Fibroblast of skin of right biceps (primary cell): ENCODE data around the gene SURF2.
"Not testable (repeated sequence)": the region's sequence is repeated elsewhere in the genome, so short reads cannot be mapped to it uniquely, and the experiment has no call there.

Experiments
- DNase-seq: peaks from one replicate; pipeline ENCODE4 v3.0.0-alpha.2; 2013

The SURF2 gene

DNA sequence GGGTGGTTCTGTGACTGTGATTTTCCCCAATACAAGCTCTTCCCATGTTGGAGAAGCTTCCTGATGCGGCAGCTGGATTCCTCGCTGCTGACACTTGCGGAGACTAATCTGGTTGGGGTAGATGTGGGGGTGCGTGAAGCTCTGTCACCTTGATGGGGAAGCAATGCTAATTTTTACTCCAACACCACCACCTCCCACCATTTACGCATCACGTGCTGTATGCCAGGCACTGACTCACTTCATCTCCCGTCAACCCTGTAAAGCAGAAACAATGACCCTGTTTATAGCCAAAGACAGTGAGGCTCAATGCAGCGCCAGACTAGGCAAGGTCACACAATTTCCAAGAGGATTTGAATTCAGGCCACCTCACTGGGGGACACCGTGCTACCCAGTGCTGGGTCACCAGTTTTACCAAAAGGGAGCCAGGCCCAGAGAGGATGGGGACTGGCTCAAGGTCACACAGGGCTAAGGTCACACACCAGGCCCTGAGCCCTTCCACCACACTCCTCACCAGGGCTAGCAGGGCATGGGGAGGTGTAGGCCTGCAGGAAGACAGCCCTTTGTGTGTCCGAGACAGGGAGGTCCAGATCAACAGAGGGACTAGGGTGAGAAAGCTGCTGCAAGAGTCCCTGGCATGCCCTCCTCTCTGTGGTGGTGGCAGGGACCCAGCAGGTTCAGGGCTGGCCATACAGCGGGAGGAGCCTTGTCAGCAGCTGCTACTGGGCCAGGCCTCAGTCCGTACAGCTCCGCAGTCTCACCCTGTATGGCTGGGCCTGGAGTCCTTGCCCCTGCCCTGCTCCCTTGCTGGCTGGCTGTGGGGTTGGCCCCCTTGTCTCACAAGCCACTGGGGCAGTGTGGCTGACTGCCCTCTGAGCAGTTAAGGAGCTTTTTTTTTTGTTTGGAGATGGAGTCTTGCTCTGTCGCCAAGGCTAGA, 23.1 kb downstream of the SURF2 start:
- no peak for DNase-seq

DNA sequence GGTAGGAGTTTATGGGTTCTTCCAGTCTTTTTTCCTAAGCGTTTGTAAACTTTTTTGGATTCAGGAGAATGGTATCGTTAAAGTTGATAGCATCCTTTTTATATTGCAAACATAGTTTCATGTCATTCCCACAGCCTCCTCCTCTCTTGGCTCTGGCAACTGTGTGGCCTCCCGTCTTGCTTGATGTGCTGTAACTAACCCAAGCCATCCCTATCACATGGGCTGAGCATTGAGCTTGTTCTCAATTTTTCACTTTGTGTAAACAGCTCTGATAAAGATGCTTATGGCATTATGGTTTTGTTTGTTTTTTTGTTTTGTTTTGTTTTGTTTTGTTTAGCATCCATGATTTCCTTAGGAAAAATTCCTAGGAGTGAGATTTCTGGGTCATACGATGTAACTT, 24.4 kb downstream of the SURF2 start:
- DNase-seq: no peak

DNA sequence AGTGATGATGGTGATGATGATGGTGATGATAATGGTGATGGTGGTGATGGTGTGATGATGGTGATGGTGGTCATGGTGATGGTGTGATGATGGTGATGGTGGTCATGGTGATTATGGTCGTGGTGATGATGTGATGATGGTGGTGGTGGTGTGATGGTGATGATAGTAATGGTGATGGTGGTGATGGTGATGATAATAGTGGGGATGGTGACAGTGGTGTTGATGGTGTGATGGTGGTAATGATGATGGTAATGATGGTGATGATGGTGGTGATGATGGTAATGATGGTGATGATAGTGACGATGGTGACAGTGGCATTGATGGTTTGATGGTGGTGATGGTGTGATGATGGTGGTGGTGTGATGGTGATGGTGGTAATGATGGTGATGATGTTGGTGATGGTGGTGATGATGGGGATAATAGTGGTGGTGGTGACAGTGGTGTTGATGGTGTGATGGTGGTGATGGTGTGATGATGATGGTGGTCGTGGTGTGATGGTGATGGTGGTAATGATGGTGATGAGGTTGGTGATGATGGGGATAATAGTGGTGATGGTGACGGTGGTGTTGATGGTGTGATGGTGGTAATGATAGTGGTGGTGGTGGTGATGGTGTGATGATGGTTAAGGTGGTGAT, 26.3 kb downstream of the SURF2 start:
- DNase-seq: no peak

DNA sequence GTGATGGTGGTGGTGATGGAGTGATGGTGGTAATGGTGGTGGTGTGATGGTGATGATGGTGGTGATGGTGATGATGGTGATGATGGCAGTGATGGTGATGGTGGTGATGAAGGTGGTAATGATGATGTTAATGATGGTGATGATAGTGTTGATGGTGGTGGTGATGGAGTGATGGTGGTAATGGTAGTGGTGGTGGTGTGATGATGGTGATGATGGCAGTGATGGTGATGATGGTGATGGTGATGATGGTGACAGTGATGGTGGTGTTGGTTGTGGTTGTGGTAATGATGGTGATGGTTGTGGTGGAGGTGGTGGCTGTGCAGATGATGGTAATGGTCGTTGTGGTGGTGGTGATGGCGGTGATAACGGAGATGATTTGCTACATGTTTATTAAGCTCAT, 27.1 kb downstream of the SURF2 start:
- no peak for DNase-seq

DNA sequence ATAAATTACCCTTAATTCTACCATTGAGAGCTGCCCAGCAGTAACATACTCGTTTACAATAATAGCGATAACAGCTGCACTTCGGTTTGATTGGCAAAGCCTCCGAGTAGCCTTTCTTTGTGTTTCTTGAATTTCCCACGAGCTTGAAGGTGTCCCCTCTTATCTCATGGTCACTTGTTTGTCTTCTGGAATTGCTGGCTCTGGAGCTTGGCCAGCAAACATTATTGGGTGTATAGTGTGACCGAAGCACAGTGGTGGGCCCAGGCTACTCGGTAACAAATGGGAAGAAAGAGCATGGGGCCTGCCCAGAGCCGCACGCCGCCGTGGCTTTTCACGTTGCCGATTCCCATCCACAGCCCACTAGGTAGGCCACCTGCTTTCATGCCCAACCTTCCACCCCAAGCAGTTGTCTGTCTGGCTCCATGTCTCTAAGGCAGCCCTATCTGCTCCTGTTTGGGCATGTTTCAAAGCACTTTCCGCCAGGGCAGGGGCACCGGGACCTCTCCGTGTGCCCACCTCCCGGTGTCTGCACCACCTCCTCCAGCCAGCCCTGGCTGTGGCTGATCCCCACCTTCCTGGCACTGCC, 28.5 kb downstream of the SURF2 start:
- no peak for DNase-seq

DNA sequence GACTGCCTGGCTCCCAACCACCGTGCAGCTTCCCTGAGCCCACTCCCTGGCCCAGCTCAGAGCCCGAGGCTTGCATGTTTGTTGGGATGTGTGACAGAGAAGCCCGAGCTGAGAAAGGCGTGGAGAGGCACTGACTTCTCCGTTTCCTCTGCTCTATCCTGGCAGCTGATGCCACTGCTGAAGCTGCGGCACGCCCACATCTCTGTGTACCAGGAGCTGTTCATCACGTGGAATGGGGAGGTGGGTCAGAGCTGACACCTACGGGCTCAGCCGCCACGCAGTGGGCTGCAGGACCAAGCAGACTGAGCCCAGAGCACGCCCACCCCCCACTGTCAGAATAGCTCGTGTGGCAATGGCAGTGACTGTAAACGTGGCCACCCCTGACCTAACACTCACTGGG, 29.1 kb downstream of the SURF2 start:
- DNase-seq: no peak

DNA sequence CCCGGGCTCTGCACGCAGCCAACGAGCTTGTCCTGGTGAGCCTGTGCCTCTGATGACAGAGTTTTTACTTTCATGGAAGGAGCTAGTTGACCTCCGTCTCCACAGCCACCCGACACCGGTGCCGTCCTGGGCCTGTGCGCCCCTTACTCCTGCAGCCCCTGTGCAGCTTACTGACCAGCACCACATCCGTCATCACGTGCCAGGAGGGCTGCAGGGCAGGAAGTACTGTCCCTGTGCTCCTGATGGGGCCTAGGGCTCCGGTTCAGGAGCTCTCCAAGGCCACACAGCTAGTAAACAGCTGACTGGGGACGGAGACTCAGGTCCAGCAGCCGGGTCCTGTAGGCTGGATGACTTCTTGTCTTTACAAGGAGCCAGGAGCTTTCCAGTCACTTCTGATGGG, 30.0 kb downstream of the SURF2 start:
- DNase-seq: no peak

DNA sequence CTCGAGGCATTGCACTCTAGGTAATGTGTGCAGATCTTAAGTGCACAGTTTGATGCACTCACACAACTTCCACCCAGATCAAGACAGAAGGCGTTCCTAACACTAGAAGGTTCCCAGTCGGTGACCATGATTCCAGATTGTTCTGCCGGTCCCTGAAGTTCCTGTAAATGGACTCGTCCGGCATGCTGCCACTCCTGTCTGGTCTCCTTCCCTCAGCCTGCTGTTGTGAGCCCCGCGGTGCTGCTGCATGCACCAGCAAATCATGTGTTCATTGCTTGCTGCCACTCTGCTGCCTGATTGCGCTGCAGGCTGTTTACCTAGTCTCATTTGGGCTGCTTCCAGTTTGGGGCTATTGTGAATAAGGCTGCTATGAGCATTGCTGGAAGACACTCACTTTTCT, 31.3 kb downstream of the SURF2 start:
- no peak for DNase-seq

DNA sequence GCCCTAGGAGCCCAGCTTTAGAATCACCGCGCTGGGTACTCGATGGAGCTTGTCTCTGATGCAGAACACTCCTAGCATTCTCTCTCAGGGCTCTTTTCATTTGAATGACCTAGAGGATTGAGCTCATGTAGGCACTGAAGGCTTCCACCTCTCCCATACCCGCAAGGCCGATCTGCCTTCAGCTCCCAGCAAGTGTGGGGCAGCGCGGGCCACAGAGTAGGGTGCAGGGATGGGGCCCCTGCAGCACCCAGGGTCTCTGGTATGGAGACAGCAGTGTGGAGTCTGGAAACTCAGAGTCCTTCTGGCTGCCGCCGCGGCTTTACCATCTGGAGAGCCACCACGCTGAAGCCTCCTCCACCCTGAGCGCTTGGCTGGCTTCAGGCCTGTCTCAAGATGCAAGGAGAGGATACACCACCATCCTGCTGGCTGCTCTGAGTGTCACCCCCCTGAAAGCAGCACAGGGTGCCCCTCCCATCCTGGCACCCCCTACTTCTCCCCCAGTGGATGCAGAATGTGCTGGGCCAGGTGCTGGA, 32.7 kb downstream of the SURF2 start:
- no peak for DNase-seq

DNA sequence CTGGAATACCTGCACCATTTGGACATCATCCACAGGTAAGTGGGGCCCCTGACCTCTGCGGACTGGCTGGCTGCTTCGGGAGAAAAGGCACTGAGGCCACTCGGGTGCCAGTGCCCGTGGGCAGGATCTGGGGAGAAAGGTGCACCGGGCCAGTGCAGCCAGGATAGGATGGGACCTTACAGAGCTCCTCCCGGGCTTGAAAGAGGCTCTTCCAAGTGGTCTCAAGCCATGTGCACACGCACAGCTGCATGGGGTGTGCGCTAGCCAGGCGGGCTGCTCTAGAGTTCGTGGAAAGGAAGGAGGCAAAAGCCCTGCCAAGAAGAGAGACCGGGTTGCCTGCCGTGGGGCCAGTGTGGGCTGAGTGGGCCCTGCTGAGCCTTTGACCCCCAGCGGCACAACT, 33.2 kb downstream of the SURF2 start:
- no peak for DNase-seq

DNA sequence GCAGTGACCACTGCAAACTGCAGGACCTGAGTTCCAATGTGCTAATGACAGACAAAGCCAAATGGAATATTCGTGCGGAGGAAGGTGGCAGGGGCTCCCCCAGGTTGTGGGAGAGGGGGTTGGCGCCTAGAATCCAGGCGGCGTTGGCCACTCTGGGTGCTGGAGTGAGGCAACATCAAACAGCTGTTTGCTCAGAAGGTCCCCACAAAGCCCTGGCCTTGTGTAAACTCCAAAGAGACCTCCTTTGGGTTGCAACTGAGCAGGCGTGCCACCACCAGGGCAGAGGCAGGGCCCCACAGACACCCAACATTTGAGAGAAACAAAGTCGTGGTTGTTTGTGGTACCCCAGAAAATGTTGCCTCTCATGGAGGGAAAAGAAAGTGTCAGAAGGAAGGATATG, 34.4 kb downstream of the SURF2 start:
- no peak for DNase-seq

DNA sequence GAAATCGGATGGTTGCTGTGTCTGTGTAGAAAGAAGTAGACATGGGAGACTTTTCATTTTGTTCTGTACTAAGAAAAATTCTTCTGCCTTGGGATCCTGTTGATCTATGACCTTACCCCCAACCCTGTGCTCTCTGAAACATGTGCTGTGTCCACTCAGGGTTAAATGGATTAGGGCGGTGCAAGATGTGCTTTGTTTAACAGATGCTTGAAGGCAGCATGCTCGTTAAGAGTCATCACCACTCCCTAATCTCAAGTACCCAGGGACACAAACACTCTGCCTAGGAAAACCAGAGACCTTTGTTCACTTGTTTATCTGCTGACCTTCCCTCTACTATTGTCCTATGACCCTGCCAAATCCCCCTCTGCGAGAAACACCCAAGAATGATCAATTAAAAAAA, 35.1 kb downstream of the SURF2 start:
- not testable (repeated sequence) for DNase-seq

DNA sequence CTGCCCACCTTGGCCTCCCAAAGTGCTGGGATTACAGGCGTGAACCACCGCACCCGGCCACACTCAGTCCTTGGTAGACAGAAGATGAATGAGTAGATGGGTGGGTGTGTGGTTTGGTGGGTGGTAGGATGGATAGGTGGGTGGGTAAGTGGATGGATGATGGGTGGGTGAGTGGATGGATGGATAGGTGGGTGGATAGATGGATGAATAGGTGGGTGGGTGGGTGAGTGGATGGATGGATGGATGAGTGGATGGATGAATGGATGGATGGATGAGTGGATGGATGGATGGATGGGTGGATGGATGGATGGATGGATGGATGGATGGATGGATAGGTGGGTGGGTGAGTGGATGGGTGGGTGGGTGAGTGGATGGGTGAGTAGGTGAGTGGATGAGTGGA, 36.0 kb downstream of the SURF2 start:
- DNase-seq: not testable (repeated sequence)

DNA sequence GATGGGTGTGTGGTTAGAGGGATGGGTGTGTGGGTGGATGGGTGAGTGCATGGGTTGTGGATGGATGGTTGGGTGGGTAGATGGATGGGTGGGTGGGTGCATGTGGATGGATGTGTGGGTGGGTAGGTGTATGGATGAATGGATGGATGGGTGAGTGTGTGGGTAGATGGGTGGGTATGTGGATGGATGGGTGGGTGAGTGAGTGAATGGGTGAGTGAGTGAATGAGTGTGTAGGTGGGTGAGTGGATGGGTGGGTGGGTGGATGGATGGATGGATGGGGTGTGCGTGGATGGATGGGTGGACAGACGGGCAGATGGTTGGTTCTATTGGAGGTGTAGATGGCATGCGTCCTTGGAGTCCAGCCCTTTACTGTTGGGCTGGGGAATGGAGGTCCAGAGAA, 37.0 kb downstream of the SURF2 start:
- no peak for DNase-seq

DNA sequence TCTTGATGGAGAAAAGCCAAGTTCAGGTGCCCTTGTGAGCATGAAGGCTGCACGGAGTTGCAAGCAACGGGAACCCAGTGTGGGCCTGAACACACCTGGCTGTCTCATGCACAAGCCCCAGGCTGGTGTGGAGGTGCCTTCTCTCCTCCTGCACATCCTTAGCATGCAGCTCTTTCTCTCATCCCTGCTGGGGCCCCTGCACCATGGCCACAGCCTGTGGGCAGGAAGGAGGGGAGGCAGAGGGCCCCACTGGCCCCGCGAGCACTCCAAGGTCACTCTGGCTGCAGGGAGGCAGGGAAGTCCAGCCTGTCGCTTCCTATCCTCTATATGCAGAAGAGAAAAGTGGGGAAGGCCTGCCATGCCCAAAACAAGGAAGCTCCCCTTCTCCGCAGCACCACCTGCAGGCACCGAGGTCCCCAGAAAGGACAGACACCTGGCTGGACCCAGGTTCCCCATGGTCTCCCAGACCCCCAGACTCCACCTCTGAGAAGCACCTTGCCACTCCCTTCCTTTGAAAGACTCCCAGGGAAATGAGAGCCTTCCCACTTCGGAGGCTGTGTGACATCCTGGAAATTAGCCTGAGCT, 38.4 kb downstream of the SURF2 start:
- DNase-seq: no peak

DNA sequence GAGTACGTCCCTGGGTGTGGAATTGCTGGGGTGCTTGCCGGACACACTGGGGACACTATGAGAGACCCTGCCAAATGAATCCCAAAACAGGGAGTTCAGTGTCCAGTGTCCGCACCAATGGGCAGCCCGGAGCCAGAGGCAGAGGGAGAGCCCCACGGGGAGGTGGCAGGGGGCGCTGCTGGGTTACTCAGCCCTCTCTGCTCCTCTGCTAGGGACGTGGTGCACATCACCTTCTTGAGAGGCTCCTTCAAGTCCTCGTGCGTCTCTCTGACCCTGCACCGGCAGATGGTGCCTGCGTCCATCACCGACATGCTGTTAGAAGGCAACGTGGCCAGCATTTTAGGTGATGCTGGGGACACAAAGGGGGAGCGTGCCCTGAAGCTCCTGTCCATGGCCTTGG, 40.6 kb downstream of the SURF2 start:
- no peak for DNase-seq

DNA sequence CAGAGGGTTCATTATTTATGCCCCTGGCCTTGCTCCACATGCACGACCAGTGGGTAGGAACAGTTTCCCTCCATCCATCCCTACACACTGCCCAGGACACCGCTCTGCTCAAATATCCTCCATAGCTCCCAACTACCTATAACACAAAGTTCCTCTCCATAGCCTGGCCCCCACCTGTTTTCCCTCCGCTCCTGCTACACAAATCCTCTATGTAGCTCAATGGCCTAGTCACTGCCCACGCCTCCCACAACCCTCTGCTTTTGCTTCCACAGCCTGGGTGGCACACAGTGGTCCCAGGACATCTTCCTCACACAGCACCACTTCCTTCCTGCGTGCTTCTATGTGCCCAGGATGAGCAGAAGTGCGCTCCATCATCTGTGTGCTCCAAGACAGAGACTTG, 41.0 kb downstream of the SURF2 start:
- no peak for DNase-seq

DNA sequence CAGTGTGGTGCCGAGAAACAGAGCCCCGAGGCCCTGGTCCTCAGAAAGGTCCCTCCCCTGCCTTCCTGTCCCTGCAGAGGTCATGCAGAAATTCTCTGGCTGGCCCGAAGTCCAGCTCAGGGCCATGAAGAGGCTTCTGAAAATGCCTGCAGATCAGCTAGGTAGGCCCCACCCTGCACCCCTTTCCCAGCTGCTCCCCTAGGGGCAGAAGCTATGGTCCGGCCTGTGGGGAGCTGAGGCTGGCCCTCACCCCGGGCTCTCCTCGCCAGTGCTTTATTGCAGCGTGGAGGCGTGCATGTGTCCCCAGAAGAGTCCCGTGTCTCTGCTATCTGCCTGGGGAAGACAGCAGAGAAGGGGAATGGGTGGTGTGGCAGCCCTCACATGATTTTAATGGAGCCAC, 41.5 kb downstream of the SURF2 start:
- no peak for DNase-seq

DNA sequence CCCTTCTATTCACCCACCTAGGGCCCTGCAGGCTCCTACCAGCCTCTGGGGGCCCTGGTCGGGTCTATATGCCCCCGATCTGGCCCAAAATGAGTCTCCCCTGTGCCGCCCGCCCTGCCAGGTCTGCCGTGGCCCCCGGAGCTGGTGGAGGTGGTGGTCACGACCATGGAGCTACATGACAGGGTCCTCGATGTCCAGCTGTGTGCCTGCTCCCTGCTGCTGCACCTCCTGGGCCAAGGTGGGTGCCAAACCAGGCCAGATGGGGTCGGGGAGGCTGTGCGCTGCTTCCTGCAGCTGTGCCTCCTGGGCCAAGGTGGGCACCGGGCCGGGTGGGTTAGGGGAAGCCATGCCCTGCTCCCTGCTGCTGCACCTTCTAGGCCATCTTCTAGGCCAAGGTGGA, 43.9 kb downstream of the SURF2 start:
- DNase-seq: no peak

DNA sequence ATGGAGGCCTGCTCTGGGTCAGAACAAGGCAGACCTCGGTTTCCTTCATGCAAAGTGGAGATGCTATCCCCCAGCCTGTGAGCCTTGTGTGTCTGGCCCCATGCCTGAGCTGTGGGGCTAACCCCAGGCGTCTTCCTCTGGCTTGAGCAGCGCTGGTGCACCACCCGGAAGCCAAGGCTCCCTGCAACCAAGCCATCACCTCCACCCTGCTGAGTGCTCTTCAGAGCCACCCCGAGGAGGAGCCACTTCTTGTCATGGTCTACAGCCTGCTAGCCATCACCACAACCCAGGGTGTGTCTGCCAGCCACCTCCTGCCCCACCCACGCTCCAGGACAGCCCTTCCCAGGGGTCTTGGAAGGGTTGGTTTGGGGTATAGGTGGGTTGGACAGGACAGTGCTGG, 45.2 kb downstream of the SURF2 start:
- DNase-seq: no peak

DNA sequence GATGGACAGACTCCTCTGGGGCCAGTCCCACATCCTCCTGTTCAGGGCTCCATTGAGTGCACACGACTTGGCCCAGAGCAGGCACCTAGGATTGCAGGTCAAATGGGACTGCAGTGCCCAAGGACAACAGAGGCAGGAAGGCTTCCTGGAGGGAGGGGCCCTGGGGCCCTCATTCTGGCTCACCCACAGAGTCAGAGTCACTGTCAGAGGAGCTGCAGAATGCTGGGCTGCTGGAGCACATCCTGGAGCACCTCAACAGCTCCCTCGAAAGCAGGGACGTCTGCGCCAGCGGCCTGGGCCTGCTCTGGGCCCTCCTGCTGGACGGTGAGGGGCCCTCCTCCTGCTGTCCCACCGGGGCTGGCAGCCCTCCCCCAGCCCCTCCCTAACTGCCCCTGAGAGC, 46.3 kb downstream of the SURF2 start:
- no peak for DNase-seq

DNA sequence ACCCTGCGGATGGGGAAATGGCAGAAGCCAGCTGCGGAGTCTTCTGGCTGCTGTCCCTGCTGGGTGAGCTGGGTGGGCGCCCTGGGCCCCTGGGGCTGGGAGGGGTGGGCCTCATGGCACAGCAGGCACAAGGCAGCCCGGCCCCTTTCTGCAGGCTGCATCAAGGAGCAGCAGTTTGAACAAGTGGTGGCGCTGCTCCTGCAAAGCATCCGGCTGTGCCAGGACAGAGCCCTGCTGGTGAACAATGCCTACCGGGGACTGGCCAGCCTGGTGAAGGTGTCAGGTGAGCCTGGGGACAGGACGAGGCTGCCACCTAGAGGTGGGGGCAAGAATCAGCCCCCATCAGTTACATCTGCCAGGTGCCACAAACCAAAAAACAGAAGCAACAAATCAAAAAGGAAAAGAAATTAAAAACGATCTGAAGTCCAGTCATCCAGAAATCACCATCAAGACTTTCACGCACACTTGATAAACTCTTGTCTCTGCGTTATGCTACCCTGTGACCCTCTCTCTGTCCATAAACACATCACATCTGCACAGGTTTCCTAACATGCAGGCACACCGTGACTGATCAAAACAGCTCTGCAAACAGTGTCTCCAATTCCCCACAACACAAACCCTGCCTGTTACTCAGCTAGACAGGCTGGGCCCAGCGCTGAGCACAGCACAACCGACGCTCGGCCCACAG, 47.6 kb downstream of the SURF2 start:
- no peak for DNase-seq

DNA sequence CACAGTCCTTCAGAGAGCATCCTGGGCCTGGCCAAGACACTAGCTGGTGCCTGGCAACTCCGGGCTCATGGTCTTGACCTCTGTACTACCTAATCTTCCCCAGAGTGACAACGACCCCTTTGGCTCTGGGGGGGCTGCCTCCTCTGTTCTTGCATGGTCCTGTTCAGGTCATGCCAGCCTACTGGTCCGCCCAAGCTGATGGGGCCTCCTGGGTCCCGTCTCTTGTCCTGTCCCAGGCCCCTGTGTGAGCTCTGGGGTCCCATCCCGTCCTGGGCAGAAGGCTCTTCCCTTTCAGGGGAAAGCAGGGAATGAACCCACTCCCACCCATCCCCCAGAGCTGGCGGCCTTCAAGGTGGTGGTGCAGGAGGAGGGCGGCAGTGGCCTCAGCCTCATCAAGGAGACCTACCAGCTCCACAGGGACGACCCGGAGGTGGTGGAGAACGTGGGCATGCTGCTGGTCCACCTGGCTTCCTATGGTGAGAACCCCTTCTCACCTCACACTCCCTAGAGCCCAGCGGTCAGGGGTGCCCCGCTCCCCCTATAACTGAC, 48.2 kb downstream of the SURF2 start:
- DNase-seq: no peak
